Kidney epithelial cell (primary cell): Measurements from ENCODE around the gene TXNRD1. TPM values are rescaled to one million over a fixed set of nuclear protein-coding genes. Genes with fewer than 3 reads are reported as not detected.

Experiments
- DNase-seq: peaks from one replicate; pipeline ENCODE4 v3.0.0-alpha.2; 2010; ENCODE audit warnings: low read depth
- H3K27me3 ChIP-seq: 2 replicates; pipeline ENCODE4 v1.6.0; 2011; ENCODE audit warnings: low read length; ENCODE audit not compliant: control insufficient read depth, insufficient read depth
- H3K36me3 ChIP-seq: 2 replicates; pipeline ENCODE4 v1.5.1; 2011; ENCODE audit warnings: low read length; ENCODE audit not compliant: control insufficient read depth, insufficient read depth
- H3K4me3 ChIP-seq: 2 replicates; pipeline ENCODE4 v1.5.1; 2011; ENCODE audit warnings: low read depth, mild to moderate bottlenecking, control low read depth, low read length
- total RNA-seq: library from RNA; depleted of rRNA; stranded (reverse); fragments of >200 nt; gene quantifications from 2 replicates; pipeline ENCODE4 v1.2.3, GENCODE V29; 2015
- TF ChIP-seq, protein P1 (sequence below): IDR thresholded peaks from 2 replicates; pipeline ENCODE4 v1.5.1; 2011; ENCODE audit warnings: mild to moderate bottlenecking, moderate library complexity, low read length, control low read depth, inconsistent platforms; ENCODE audit not compliant: insufficient read depth, poor library complexity, severe bottlenecking

TXNRD1 gene
- total RNA-seq, 1 donor from 2014 or later: 100 TPM

DNA sequence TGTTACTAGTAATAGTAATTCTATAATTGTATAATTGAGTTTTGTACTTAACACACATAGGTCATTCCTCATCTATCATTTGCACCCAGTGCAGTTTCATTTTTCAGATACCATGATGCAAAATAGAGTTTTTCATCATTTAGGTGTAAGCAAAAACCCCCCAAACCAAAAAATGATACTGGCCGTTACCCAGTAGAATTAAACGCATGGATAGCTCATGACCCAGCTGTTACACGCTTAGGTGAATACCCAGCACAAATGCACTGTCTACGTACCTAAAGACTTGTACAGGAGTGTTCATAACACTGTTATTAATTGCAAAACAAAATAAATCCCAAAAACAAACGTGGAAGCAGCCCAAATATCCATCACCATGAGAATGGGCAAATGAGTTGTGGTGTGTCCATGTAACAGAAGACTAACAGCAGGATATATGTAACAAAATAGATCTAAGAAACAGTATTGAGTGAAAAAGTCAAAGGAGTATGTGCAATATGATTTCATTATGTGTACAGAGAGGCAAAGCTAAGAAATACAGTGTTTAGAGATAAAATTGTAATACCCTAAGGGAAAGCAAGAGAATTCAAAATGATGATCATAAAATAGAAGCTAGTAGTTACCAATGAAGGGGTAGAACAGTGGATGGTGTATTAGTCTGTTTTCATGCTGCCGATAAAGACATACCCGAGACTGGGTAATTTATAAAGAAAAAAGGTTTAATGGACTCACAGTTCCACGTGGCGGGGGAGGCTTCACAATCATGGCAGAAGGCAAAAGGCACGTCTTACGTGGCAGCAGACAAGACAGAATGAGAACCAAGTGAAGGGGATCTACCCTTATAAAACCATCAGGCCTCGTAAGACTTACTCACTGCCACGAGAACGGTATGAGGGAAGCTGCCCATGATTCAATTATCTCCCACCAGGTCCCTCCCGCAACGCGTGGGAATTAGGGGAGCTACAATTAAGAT lies 137.7 kb downstream of the TXNRD1 start:
- H3K4me3 ChIP-seq: no peak overlapping the region
- no peak for DNase-seq
- TF ChIP-seq, protein P1, sequence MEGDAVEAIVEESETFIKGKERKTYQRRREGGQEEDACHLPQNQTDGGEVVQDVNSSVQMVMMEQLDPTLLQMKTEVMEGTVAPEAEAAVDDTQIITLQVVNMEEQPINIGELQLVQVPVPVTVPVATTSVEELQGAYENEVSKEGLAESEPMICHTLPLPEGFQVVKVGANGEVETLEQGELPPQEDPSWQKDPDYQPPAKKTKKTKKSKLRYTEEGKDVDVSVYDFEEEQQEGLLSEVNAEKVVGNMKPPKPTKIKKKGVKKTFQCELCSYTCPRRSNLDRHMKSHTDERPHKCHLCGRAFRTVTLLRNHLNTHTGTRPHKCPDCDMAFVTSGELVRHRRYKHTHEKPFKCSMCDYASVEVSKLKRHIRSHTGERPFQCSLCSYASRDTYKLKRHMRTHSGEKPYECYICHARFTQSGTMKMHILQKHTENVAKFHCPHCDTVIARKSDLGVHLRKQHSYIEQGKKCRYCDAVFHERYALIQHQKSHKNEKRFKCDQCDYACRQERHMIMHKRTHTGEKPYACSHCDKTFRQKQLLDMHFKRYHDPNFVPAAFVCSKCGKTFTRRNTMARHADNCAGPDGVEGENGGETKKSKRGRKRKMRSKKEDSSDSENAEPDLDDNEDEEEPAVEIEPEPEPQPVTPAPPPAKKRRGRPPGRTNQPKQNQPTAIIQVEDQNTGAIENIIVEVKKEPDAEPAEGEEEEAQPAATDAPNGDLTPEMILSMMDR: no peak
- peaks cover 2% of the 10 kb centered on the region for H3K36me3 ChIP-seq
- no peaks in the 10 kb centered on the region for H3K27me3 ChIP-seq

DNA sequence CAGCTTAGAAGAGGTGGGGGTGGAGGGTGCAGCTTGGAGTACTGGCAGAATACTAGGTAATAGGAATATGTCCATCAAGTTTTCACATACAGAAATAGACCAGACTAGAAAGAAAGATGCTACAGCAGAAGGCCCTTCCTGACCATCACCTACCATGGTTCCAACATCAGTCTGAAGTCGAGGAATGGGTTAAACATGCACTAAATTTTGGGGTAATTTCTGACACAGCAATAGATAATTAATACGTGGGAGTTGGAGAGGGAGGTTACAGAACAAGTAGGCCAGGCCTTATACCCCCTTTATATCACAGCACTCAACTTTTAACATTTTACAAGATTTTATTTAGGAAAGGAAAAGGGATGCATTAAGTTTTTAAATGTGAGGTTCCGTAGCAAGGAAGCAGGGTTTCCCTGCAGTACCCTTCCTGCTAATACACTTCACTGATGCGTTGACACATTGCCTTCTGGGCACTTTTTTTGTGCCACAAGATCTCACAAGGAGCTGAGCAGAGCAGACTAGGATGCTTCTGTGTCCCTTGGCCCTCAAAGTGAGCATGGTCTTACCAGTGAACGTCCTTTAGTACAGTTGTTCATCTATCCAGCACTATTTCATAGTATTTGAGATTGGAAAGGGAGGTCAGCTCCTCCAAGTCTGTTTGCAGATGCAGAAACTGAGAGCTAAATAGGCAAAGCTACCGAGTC lies 138.7 kb downstream of the TXNRD1 start:
- Histone ChIP-seq H3K36me3 (no peaks in the 10 kb centered on the region), H3K4me3 (no peak overlapping the region), H3K27me3 (no peaks in the 10 kb centered on the region)
- TF ChIP-seq, protein P1: no peak
- no peak for DNase-seq

DNA sequence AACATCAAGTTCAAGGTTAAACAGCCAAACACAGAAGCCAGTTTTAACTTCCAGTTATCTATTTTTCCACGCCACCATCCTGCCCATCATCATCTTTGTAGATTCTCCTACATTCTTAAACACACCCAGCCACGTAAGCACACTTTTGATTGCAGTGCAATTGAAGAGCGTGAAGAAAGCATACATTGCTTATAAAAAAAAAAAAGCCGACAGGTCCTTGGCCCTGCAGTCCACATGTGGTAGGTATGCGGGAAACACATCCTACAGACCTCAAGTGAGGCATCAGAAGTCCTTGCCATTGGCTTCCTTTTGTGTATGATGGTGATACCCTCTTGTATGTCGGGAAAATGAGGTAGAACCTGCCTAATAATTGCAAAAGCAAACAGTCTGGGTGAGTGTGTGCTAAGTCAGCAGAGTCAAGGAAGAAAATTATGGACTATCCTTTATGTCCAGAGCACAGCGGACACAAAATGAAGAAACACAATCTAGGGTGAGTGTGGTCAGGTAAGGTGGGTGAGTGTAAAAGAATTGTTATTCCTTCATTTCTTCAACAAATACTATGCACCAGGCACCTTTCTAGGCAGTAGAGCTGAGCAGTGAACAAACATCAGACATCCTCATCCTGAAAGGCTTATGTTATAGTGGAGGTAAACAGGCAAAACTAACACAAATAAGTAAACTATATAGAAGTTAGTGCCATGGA lies 139.4 kb downstream of the TXNRD1 start:
- Histone ChIP-seq H3K27me3 (no peaks in the 10 kb centered on the region), H3K36me3 (no peaks in the 10 kb centered on the region), H3K4me3 (no peak overlapping the region)
- TF ChIP-seq, protein P1: no peak
- DNase-seq: no peak

DNA sequence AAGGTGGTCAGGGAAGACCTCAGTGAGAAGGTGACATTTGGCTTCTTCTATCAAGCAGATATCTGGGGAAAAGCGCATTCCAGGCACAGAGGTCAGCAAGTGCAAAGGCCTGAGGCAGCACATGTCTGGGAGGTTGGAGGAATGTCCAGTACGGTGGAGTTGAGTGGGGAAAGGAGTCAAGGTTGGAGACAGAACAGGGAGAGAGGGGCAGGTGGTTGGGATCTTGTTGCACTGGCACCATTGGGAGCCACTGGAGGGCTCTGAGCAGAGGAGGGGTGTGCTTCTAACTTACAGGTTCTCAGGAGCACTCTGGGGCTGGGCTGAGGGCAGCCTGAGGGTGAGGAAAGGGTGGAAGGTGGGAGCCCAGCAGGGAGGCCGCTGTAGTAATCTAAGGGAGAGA lies 140.1 kb downstream of the TXNRD1 start:
- H3K36me3 ChIP-seq: no peaks in the 10 kb centered on the region
- H3K27me3 ChIP-seq: no peaks in the 10 kb centered on the region
- no peak overlapping the region for H3K4me3 ChIP-seq
- TF ChIP-seq, protein P1: no peak
- DNase-seq: no peak

DNA sequence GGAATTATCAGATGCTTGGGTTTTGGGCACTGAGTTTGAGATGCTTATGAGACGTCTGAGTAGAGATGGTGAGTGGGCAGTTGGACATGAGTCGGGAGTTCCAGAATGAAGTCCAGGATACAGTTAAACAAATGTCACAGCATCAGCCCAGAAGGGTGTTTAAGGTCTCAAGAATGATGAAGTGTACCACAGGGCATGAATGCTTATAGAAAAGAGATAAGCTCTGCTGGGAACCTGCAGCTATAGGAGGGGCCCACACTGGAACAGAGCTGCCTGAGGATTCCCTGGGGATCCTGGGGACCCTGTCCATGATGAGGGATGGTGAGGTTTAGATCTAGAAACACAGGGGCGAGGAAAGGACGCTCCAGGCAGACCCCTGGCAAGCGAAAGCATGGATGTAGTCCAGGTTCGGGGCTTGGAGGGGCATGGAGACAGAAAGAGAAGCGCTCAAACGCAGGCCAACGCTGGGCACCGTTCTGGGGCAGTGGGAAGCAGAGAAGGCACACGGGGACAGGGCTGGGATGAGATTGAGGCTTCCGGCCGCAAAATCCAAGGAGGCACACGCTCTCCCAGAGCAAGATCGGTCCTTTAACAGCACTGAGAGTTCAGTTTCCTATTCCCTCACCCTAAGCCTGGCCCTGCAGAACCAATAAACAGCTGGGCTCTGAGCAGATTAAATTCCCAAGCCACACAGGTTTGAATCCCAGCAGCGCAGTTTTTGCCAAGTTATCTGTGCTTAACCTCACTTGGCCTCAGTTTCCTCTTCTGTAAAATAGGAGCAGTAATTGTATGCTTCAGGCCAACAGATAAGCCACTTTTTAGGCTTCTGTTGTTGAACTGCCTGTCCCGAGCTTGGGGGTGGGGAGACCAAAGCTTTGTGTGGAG lies 140.9 kb downstream of the TXNRD1 start:
- TF ChIP-seq, protein P1: no peak
- Histone ChIP-seq H3K36me3 (no peaks in the 10 kb centered on the region), H3K27me3 (no peaks in the 10 kb centered on the region), H3K4me3 (no peak overlapping the region)
- no peak for DNase-seq
